Adrenal gland (tissue), 12 donors: Measurements from ENCODE around the gene GPR176. TPM values are rescaled to one million over a fixed set of nuclear protein-coding genes. Genes with fewer than 3 reads are reported as not detected.

ENCODE experiments used
- DNase-seq, 7 donors: peaks; one replicate each; pipeline ENCODE4 v3.0.0-alpha.2; 2019 to 2020
- H3K27ac ChIP-seq, 5 donors: fragments of 200-600 bp; sonication (generic) in 4 of 5; 1 replicate in 3 of 5; 2 replicates in 2 of 5; pipeline versions ENCODE4 v1.5.1 to v1.8.0; 2016 to 2020; ENCODE audit warnings: mild to moderate bottlenecking in 1 of 5
- H3K27me3 ChIP-seq: fragments of 200-600 bp; 2 replicates; pipeline ENCODE4 v1.8.0; 2021
- H3K36me3 ChIP-seq, 2 donors: fragments of 200-600 bp; replicated peaks in 1 of 2; 1 replicate in 1 of 2; 2 replicates in 1 of 2; pipeline versions ENCODE4 v1.5.1 to v1.8.0; 2018 to 2022
- H3K4me1 ChIP-seq, 2 donors: fragments of 200-600 bp; replicated peaks in 1 of 2; 1 replicate in 1 of 2; 2 replicates in 1 of 2; pipeline versions ENCODE4 v1.5.1 to v1.8.0; 2018 to 2021
- H3K4me3 ChIP-seq, 4 donors: fragments of 200-600 bp; sonication (generic) in 3 of 4; one replicate each; pipeline ENCODE4 v1.5.1; 2016 to 2018
- H3K9me3 ChIP-seq, 3 donors: fragments of 200-600 bp; sonication (generic) in 1 of 3; replicated peaks in 1 of 3; 1 replicate in 2 of 3; 2 replicates in 1 of 3; pipeline versions ENCODE4 v1.5.1 to v1.8.0; 2016 to 2021
- POLR2A ChIP-seq, 2 donors: fragments of 450-650 bp; IDR thresholded peaks; one replicate each; pipeline ENCODE4 v1.6.1; 2017; ENCODE audit warnings: antibody characterized with exemption in 2 of 2, mild to moderate bottlenecking in 2 of 2, moderate library complexity in 1 of 2
- WGBS, 4 donors: extraction: QIAGEN DNeasy Blood & Tissue Kit in 2 of 4; methylation state at CpG; one replicate each; pipeline versions ENCODE4 v1.1.5 to v1.1.7; 2013 to 2017; 5-methylcytosine and 5-hydroxymethylcytosine counted together
- intact Hi-C, 2 donors: fragments of 100-400 bp; cut with DNase I; formaldehyde crosslinking; loops; one replicate each; pipeline versions ENCODE4 v1.14.1 to v1.15.0; 2022 to 2023
- polyA plus RNA-seq, 3 donors: library from polyadenylated mRNA; stranded (reverse); fragments of 200-250 nt in 2 of 3; fragments of 350-450 nt in 1 of 3; fragmentation: Illumina TruSeq in 1 of 3; extraction: RNeasy Lipid Tissue Mini Kit (QIAGEN cat#74804) in 1 of 3; gene quantifications; one replicate each; pipeline ENCODE4 v1.2.3, GENCODE V29; 2013 to 2014
- total RNA-seq, 9 donors: library from RNA; depleted of rRNA in 4 of 9; stranded (reverse); fragments of >200 nt in 4 of 9; fragments of 120-200 nt in 1 of 9; fragmentation: NEBNext Ultra II Directional in 1 of 9; extraction: Animal tissue kit (Norgen Biotek cat#: 25700) in 1 of 9; gene quantifications; one replicate each; pipeline versions ENCODE4 v1.1.0 to v1.2.4, GENCODE V29; 2013 to 2023
- TF ChIP-seq, protein P1 (sequence below), 6 experiments: fragments of 450-650 bp in 4 of 6; fragments of 200-600 bp in 2 of 6; sonication (generic) in 1 of 6; IDR thresholded peaks; 1 replicate in 5 of 6; 2 replicates in 1 of 6; pipeline versions ENCODE4 v1.5.1 to v1.8.0; 2016 to 2021; ENCODE audit warnings: antibody characterized with exemption in 6 of 6, mild to moderate bottlenecking in 2 of 6, moderate library complexity in 1 of 6
- donor health status: healthy with polysubstance abuse.
- donor health status: Bipolar disorder and iron deficiency.
- donor health status: DM: yes; HTN: yes; CAD: no.
- donor health status: DM: no; HTN: no; CAD: no.
- donor health status: DM: no; HTN: no; CAD: no.
- donor health status: DM: yes; HTN: yes; CAD: no.

Gene GPR176
- total and polyA plus RNA-seq, 12 donors: 1.4 to 12.7 (median 5.6) TPM

DNA sequence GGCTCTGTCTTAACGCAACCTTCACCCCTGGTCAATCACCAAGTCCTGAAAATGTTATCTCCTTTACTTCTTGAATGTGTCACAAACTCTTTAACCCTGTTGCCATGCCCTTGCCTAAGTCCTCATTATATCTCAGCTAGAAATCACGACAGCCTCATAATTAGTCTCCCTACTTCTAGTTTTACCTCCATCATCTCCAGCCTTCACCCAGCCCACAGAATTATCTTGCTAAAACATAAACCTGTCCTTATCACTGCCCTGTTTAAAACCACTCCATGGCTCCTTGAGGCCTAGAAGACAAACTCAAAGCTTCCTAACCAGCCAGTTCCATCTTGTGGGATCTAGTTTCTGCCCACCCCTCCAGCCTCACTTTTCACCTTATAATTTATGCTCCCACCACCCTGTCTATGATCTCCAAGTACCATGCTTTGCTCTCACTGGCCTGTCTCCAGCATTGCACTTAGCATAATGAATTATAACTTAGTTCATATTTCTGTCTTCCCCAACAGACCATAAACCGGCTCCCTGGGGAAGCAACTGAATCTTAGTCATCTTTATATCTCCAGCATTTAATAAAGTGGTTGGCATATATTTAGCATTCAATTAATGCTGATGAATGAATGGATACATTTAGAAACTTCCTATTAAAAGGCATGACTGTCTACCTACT, 39.2 kb downstream of the GPR176 start:
- Histone ChIP-seq H3K4me3 (no peak overlapping the region), H3K4me1 (peaks cover 0 to 5% of the 10 kb centered on the region in 2 donors), H3K36me3 (no peaks in the 10 kb centered on the region), H3K9me3 (no peaks in the 10 kb centered on the region), H3K27ac (no peak overlapping the region), H3K27me3 (no peaks in the 10 kb centered on the region)
- TF ChIP-seq, protein P1, sequence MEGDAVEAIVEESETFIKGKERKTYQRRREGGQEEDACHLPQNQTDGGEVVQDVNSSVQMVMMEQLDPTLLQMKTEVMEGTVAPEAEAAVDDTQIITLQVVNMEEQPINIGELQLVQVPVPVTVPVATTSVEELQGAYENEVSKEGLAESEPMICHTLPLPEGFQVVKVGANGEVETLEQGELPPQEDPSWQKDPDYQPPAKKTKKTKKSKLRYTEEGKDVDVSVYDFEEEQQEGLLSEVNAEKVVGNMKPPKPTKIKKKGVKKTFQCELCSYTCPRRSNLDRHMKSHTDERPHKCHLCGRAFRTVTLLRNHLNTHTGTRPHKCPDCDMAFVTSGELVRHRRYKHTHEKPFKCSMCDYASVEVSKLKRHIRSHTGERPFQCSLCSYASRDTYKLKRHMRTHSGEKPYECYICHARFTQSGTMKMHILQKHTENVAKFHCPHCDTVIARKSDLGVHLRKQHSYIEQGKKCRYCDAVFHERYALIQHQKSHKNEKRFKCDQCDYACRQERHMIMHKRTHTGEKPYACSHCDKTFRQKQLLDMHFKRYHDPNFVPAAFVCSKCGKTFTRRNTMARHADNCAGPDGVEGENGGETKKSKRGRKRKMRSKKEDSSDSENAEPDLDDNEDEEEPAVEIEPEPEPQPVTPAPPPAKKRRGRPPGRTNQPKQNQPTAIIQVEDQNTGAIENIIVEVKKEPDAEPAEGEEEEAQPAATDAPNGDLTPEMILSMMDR (IDR thresholded peaks at IDR 0.05): no peak
- no peak for TF ChIP-seq POLR2A (IDR thresholded peaks at IDR 0.05)
- 88 to 90% (median 88%) methylated on average over 3 of the region's 3 CpGs for WGBS, 4 donors
- DNase-seq: no peak
- intact Hi-C loops: loop anchor here in 1 of 2 donors (10.0 kb wide), 1 partner anchor 96 kb away; the partner anchor contains the start of gene FSIP1

DNA sequence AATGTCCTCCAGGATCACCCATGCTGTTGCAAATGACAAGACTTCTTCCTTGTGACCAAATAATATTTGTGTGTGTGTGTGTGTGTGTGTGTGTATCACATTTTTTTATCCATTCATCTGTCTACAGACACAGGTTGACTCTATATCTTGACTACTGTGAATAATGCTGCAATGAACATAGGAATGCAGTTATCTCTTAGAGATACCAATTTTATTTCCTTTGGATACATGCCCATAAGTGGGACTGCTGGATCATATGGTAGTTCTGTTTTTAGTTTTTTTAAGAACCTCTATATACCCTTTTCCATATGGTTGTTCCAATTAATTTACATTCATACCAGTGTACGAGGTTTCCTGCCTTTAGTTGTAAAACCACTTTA, 41.7 kb downstream of the GPR176 start:
- Histone ChIP-seq H3K4me1 (peaks cover 0 to 5% of the 10 kb centered on the region in 2 donors), H3K36me3 (no peaks in the 10 kb centered on the region), H3K4me3 (no peak overlapping the region), H3K27me3 (no peaks in the 10 kb centered on the region), H3K9me3 (no peaks in the 10 kb centered on the region), H3K27ac (no peak overlapping the region)
- TF ChIP-seq POLR2A (IDR thresholded peaks at IDR 0.05): no peak
- TF ChIP-seq, protein P1 (IDR thresholded peaks at IDR 0.05): no peak
- 84 to 92% (median 89%) methylated on average over 1 of the region's 1 CpG for WGBS, 4 donors
- intact Hi-C loops: no loop called here
- DNase-seq: no peak

DNA sequence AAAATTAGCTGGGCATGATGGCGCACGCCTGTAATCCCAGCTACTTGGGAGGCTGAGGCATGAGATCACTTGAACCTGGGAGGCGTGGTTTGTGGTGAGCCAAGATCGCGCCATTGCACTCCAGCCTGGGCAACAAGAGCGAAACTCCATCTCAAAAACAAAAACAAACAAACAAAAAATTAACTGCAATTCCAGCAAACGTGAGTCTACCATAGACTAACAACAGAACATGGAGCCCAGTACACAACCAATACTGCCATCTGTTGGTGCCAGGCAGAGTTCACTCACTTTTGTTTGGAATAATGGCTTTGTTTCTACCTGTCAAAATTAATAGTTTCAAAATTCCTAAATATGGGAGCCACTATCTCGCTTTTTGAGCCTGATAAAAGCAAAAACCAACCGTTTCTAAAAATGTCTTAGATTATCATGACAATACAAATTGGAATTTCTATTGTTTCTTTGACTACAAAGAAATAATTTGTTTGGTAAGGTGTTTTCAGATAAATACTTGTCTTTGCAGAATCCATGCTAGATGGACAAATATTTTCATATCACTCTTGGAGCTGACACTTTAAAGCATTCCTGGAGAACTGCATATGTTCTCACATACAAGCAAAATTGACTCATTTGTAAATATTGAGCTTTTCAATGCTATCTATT, 45.0 kb downstream of the GPR176 start:
- Histone ChIP-seq H3K36me3 (no peaks in the 10 kb centered on the region), H3K27me3 (no peaks in the 10 kb centered on the region), H3K4me3 (no peak overlapping the region), H3K27ac (no peak overlapping the region), H3K9me3 (no peaks in the 10 kb centered on the region), H3K4me1 (no peaks in the 10 kb centered on the region)
- TF ChIP-seq, protein P1 (IDR thresholded peaks at IDR 0.05): peak; percentile 45 to 62 (median 53)
- no peak for TF ChIP-seq POLR2A (IDR thresholded peaks at IDR 0.05)
- intact Hi-C loops: no loop called here
- 59 to 65% (median 61%) methylated on average over 9 of the region's 9 CpGs for WGBS, 4 donors
- peak in 4 of 7 donors; percentile 22 to 63 (median 40) for DNase-seq

DNA sequence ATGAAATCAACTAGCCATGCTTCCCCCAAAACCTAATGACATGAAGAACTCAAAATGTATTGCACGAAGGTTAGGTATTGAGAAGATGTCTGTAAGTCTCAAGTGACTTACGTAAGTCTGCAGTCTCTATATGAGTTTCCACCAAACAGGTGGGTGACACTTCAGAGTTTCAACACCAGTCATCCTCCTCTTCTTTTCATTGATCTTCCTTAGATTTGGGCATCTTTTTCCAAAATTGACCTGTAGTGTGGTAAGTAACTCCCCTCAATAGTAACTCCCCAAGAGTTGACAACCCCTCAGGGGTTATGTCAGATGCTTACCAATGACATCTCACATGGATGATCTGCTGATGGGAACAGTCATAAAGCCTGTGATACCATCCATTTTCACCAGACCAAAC, 46.1 kb downstream of the GPR176 start:
- no peak for TF ChIP-seq POLR2A (IDR thresholded peaks at IDR 0.05)
- TF ChIP-seq, protein P1 (IDR thresholded peaks at IDR 0.05): no peak
- DNase-seq: no peak
- H3K27me3 ChIP-seq: no peaks in the 10 kb centered on the region
- H3K4me1 ChIP-seq: no peaks in the 10 kb centered on the region
- H3K9me3 ChIP-seq: no peaks in the 10 kb centered on the region
- 86 to 100% (median 95%) methylated on average over 2 of the region's 2 CpGs for WGBS, 4 donors
- intact Hi-C loops: no loop called here
- no peak overlapping the region for H3K27ac ChIP-seq
- H3K36me3 ChIP-seq: no peaks in the 10 kb centered on the region
- H3K4me3 ChIP-seq: no peak overlapping the region
